Endothelial cell of umbilical vein (primary cell): ENCODE results near the gene RPRML. TPM values are rescaled to one million over a fixed set of nuclear protein-coding genes. Genes with fewer than 3 reads are reported as not detected.

Source experiments
- BruUV-seq: library from RNA; stranded (reverse); fragments of 400-500 nt; replicated peaks from 2 replicates; lab custom pipeline; 2021; lab: Mats Ljungman, UMichigan
- CTCF ChIA-PET: fragments of 300-600, 350-600 bp; sonication (Branson Sonifier 250); formaldehyde crosslinking; loops from one replicate; lab custom pipeline; 2021; ENCODE audit warnings: antibody characterized with exemption, inconsistent platforms; lab: Charles Lee
- POLR2A ChIA-PET: fragments of 300-600, 350-600 bp; sonication (Branson Sonifier 250); formaldehyde crosslinking; loops from one replicate; lab custom pipeline; 2021; ENCODE audit warnings: antibody characterized with exemption, inconsistent platforms; lab: Charles Lee
- DNase-seq: peaks from one replicate; pipeline ENCODE4 v3.0.0-alpha.2; 2011; ENCODE audit warnings: low read depth, low spot score
- FAIRE-seq: peaks from 2 replicates; lab custom pipeline; 2011; peaks lifted over from hg19 to GRCh38; lab: Jason Lieb, UNC
- H2AFZ ChIP-seq: 2 replicates; pipeline ENCODE4 v1.6.0; 2012; ENCODE audit warnings: low read depth, low read length, control low read depth, inconsistent platforms
- H3K27ac ChIP-seq: 2 replicates; pipeline ENCODE4 v1.5.1; 2011; ENCODE audit warnings: low read depth, mild to moderate bottlenecking, control low read depth, low read length, moderate library complexity; ENCODE audit not compliant: insufficient read depth
- H3K27me3 ChIP-seq, 2 experiments: 2 replicates each; pipeline versions ENCODE4 v1.6.0 to v1.6.1; 2011; ENCODE audit warnings: low read length in 2 of 2, mixed read lengths in 1 of 2; ENCODE audit not compliant: control insufficient read depth in 2 of 2, insufficient read depth in 2 of 2
- H3K36me3 ChIP-seq, 2 experiments: 2 replicates in 1 of 2; 3 replicates in 1 of 2; pipeline ENCODE4 v1.5.1; 2011; ENCODE audit warnings: low read length in 2 of 2, mild to moderate bottlenecking in 1 of 2, moderate library complexity in 1 of 2; ENCODE audit not compliant: control insufficient read depth in 2 of 2, insufficient read depth in 2 of 2; ENCODE audit errors: extremely low read depth in 1 of 2
- H3K4me1 ChIP-seq: 3 replicates; pipeline ENCODE4 v1.5.1; 2011; ENCODE audit warnings: mild to moderate bottlenecking, low read length; ENCODE audit not compliant: control insufficient read depth, insufficient read depth; ENCODE audit errors: extremely low read depth
- H3K4me2 ChIP-seq: 2 replicates; pipeline ENCODE4 v1.6.1; 2011; ENCODE audit warnings: low read length, control low read depth, mixed read lengths; ENCODE audit not compliant: insufficient read depth
- H3K4me3 ChIP-seq, 3 experiments: fragments of 200-600 bp in 1 of 3; sonication (generic), shearing (Covaris generic) in 1 of 3; replicated peaks in 1 of 3; 2 replicates each; pipeline ENCODE4 v1.5.1; 2011 to 2016; ENCODE audit warnings: control low read depth in 3 of 3, low read length in 3 of 3, mild to moderate bottlenecking in 2 of 3, inconsistent platforms in 1 of 3, low read depth in 1 of 3, moderate library complexity in 1 of 3; ENCODE audit not compliant: insufficient read depth in 1 of 3
- H3K79me2 ChIP-seq: 2 replicates; pipeline ENCODE4 v1.6.0; 2012; ENCODE audit warnings: low read length, inconsistent platforms; ENCODE audit not compliant: control insufficient read depth, insufficient read depth
- H3K9ac ChIP-seq: replicated peaks from 2 replicates; pipeline ENCODE3; 2011; ENCODE audit warnings: low read length, control low read depth; ENCODE audit not compliant: insufficient read depth; ENCODE audit errors: extremely low read depth
- H3K9me1 ChIP-seq: replicated peaks from 3 replicates; pipeline ENCODE4 v1.6.0; 2011; ENCODE audit warnings: mild to moderate bottlenecking, low read length; ENCODE audit not compliant: control insufficient read depth, insufficient read depth; ENCODE audit errors: extremely low read depth
- H3K9me3 ChIP-seq: replicated peaks from 2 replicates; pipeline ENCODE4 v1.5.1; 2012; ENCODE audit warnings: low read length, inconsistent platforms; ENCODE audit not compliant: control insufficient read depth, insufficient read depth
- H4K20me1 ChIP-seq: replicated peaks from 2 replicates; pipeline ENCODE3; 2011; ENCODE audit warnings: mild to moderate bottlenecking, low read length; ENCODE audit not compliant: control insufficient read depth, insufficient read depth; ENCODE audit errors: extremely low read depth
- EZH2 ChIP-seq: IDR thresholded peaks from 2 replicates; pipeline ENCODE4 v1.6.1; 2012; ENCODE audit warnings: borderline replicate concordance, low read depth, mild to moderate bottlenecking, moderate library complexity, low read length, inconsistent platforms; ENCODE audit not compliant: severe bottlenecking
- FOS ChIP-seq: IDR thresholded peaks from 2 replicates; pipeline ENCODE4 v1.6.1; 2011; ENCODE audit warnings: mild to moderate bottlenecking, low read length, moderate library complexity, borderline replicate concordance; ENCODE audit not compliant: insufficient read depth
- GATA2 ChIP-seq: IDR thresholded peaks from 2 replicates; pipeline ENCODE4 v1.7.0; 2011; ENCODE audit warnings: low read depth, mild to moderate bottlenecking, moderate library complexity, mixed read lengths, low read length; ENCODE audit not compliant: insufficient read length, insufficient read depth
- JUN ChIP-seq: IDR thresholded peaks from 2 replicates; pipeline ENCODE4 v1.6.1; 2011; ENCODE audit warnings: borderline replicate concordance, low read depth; ENCODE audit not compliant: insufficient read length, insufficient read depth
- MYC ChIP-seq: IDR thresholded peaks from one replicate; pipeline ENCODE4 v1.6.1; 2011; ENCODE audit warnings: mild to moderate bottlenecking, low read depth, low read length
- POLR2A ChIP-seq: IDR thresholded peaks from 2 replicates; pipeline ENCODE4 v1.6.1; 2012; ENCODE audit warnings: low read depth, mild to moderate bottlenecking, control low read depth, low read length
- POLR2AphosphoS5 ChIP-seq: IDR thresholded peaks from 2 replicates; pipeline ENCODE4 v1.6.1; 2012; ENCODE audit warnings: low read depth, mild to moderate bottlenecking, control low read depth, low read length, moderate library complexity; ENCODE audit not compliant: insufficient read depth
- dilution Hi-C: fragments of 300-500 bp; cut with MboI; formaldehyde crosslinking; loops from one replicate; pipeline ENCODE4 v1.15.0; 2019; ENCODE audit warnings: low sequenced_read_pairs; ENCODE audit not compliant: extremely low pct_ligation_motif_present
- intact Hi-C: fragments of 100-400 bp; cut with micrococcal nuclease; formaldehyde crosslinking; loops from one replicate; pipeline ENCODE4 v1.10.0; 2022
- polyA plus RNA-seq, 4 experiments: library from polyadenylated mRNA; depleted of rRNA in 3 of 4; stranded (reverse) in 3 of 4; unstranded in 1 of 4; fragments of >200 nt; gene quantifications; 2 replicates each; pipeline versions ENCODE4 v1.2.1 to v1.2.3, GENCODE V29; 2011 to 2012; ENCODE audit warnings: missing spikeins in 1 of 4
- total RNA-seq: library from RNA; stranded (reverse); gene quantifications from 2 replicates; pipeline ENCODE4 v1.2.3, GENCODE V29; 2021
- TF ChIP-seq, protein P1 (sequence below), 2 donors: IDR thresholded peaks; 1 replicate in 1 of 2; 2 replicates in 1 of 2; pipeline ENCODE4 v1.5.1; 2011; ENCODE audit warnings: low read length in 2 of 2, mild to moderate bottlenecking in 2 of 2, moderate library complexity in 2 of 2, control low read depth in 1 of 2, inconsistent platforms in 1 of 2, low read depth in 1 of 2; ENCODE audit not compliant: insufficient read depth in 1 of 2; ENCODE audit errors: extremely low read depth in 1 of 2
- TF ChIP-seq, protein P2 (sequence below): IDR thresholded peaks from 2 replicates; pipeline ENCODE4 v1.6.1; 2011; ENCODE audit not compliant: insufficient read depth, insufficient read length

RPRML gene
- total and polyA plus RNA-seq, 2 donors (not counting 3 experiments of a cell fraction or from before 2014, with no cell fraction given) = 0.08 TPM; not detected in 1

DNA sequence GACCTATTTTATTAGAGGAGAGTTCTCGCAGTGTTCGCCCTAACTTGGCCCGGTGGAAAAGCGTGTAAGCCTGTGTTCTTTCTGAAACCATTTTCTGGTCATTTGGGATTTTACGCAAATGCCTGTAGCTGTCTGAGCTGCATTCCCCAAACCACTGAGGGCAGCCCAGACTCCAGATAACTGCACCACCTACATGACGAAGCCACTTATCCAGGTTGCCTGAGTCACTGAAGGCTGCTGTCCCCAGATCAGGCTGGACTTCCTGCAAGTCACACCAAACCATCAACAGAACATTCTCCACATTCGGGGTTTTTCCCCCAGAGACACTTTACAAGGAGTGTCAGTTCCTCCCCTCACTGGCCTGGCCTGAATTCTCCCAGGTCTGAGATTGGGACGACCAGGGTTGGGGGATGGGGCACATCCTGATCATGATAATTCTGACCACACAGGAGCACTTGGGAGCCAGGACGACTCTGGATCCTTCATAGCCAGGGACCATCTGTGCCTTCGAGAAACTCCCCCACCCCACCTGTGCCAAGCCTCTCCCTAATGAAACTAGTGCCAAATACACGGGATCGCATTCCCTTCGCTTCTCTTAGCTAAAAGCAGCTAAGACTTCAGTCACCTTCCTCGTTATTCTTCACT is 2.3 kb downstream of the RPRML start:
- intact Hi-C loops = no loop called here
- no peak overlapping the region for H3K9ac ChIP-seq
- POLR2A ChIA-PET = interaction anchor here (0.6 kb wide), 1 partner anchor 1258 kb away, joined by 3 read pairs; no protein-coding TSS in a partner anchor
- no peak overlapping the region for H3K27ac ChIP-seq
- no peaks in the 10 kb centered on the region for H4K20me1 ChIP-seq
- peaks cover 28 to 37% of the 10 kb centered on the region in 2 experiments for H3K27me3 ChIP-seq
- dilution Hi-C loops = no loop called here
- TF ChIP-seq, protein P1, sequence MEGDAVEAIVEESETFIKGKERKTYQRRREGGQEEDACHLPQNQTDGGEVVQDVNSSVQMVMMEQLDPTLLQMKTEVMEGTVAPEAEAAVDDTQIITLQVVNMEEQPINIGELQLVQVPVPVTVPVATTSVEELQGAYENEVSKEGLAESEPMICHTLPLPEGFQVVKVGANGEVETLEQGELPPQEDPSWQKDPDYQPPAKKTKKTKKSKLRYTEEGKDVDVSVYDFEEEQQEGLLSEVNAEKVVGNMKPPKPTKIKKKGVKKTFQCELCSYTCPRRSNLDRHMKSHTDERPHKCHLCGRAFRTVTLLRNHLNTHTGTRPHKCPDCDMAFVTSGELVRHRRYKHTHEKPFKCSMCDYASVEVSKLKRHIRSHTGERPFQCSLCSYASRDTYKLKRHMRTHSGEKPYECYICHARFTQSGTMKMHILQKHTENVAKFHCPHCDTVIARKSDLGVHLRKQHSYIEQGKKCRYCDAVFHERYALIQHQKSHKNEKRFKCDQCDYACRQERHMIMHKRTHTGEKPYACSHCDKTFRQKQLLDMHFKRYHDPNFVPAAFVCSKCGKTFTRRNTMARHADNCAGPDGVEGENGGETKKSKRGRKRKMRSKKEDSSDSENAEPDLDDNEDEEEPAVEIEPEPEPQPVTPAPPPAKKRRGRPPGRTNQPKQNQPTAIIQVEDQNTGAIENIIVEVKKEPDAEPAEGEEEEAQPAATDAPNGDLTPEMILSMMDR (IDR thresholded peaks at IDR 0.05; ENCODE audit: extremely low read depth in 1 of 2, insufficient read depth in 1 of 2, low read depth in 1 of 2, low read length in 2 of 2) = no peak
- no peak for TF ChIP-seq EZH2
- TF ChIP-seq JUN = no peak
- TF ChIP-seq POLR2A = no peak
- no peak for TF ChIP-seq GATA2
- no peak for TF ChIP-seq MYC
- TF ChIP-seq, protein P2, sequence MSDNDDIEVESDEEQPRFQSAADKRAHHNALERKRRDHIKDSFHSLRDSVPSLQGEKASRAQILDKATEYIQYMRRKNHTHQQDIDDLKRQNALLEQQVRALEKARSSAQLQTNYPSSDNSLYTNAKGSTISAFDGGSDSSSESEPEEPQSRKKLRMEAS = no peak
- TF ChIP-seq FOS = no peak
- no peak for TF ChIP-seq POLR2AphosphoS5
- no peak for FAIRE-seq
- H3K4me2 ChIP-seq = no peak overlapping the region
- no peak overlapping the region for H3K4me3 ChIP-seq
- H3K9me1 ChIP-seq = no peaks in the 10 kb centered on the region
- H3K9me3 ChIP-seq = no peaks in the 10 kb centered on the region
- H2AFZ ChIP-seq = no peak overlapping the region
- peaks cover 9% of the 10 kb centered on the region for H3K4me1 ChIP-seq
- DNase-seq = no peak
- CTCF ChIA-PET = interaction anchor here (0.9 to 1.7 kb wide), 2 partner anchors 9 to 34 kb away, joined by 3 to 7 read pairs; no protein-coding TSS in a partner anchor
- H3K79me2 ChIP-seq = no peaks in the 10 kb centered on the region
- no TSS peak for BruUV-seq
- H3K36me3 ChIP-seq = no peaks in the 10 kb centered on the region
